ENCODE data around the gene CDKAL1.
"Not testable (repeated sequence)": the region's sequence is repeated elsewhere in the genome, so short reads cannot be mapped to it uniquely, and the experiment has no call there.

Gene CDKAL1

GRCh38 chr6:20892365-20892764 is 358.1 kb downstream of the CDKAL1 start:
- DNase-seq: no peak

- no peak for DNase-seq
These were observed 359.2 kb downstream of the CDKAL1 start for GRCh38 chr6:20893412-20893811.

- DNase-seq: peak; percentile 76
These were observed 366.3 kb downstream of the CDKAL1 start for GRCh38 chr6:20900389-20901160.

- DNase-seq: no peak
These were observed 371.1 kb downstream of the CDKAL1 start for GRCh38 chr6:20905377-20905776.

GRCh38 chr6:20906945-20907344 is 372.7 kb downstream of the CDKAL1 start:
- no peak for DNase-seq

- DNase-seq: no peak
These were observed 373.3 kb downstream of the CDKAL1 start for GRCh38 chr6:20907486-20908071.

GRCh38 chr6:20909621-20910020 is 375.4 kb downstream of the CDKAL1 start:
- DNase-seq: no peak

- no peak for DNase-seq
These were observed 377.5 kb downstream of the CDKAL1 start for GRCh38 chr6:20911712-20912111.

GRCh38 chr6:20915156-20915555 is 380.9 kb downstream of the CDKAL1 start:
- DNase-seq: no peak

- DNase-seq: no peak
These were observed 381.4 kb downstream of the CDKAL1 start for GRCh38 chr6:20915626-20916025.

GRCh38 chr6:20916086-20916485 is 381.8 kb downstream of the CDKAL1 start:
- no peak for DNase-seq

GRCh38 chr6:20918868-20919267 is 384.6 kb downstream of the CDKAL1 start:
- DNase-seq: no peak

- DNase-seq: no peak
These were observed 385.6 kb downstream of the CDKAL1 start for GRCh38 chr6:20919677-20920385.

GRCh38 chr6:20921578-20921977 is 387.3 kb downstream of the CDKAL1 start:
- DNase-seq: no peak

- DNase-seq: no peak
These were observed 388.5 kb downstream of the CDKAL1 start for GRCh38 chr6:20922743-20923142.

- not testable (repeated sequence) for DNase-seq
These were observed 389.8 kb downstream of the CDKAL1 start for GRCh38 chr6:20924094-20924493.

- no peak for DNase-seq
These were observed 390.8 kb downstream of the CDKAL1 start for GRCh38 chr6:20924911-20925543.

GRCh38 chr6:20927130-20927860 is 393.0 kb downstream of the CDKAL1 start:
- DNase-seq: no peak

- DNase-seq: no peak
These were observed 395.0 kb downstream of the CDKAL1 start for GRCh38 chr6:20929283-20929682.

GRCh38 chr6:20931093-20931492 is 396.8 kb downstream of the CDKAL1 start:
- DNase-seq: peak; percentile 22

GRCh38 chr6:20931772-20932171 is 397.5 kb downstream of the CDKAL1 start:
- no peak for DNase-seq

GRCh38 chr6:20932284-20932683 is 398.0 kb downstream of the CDKAL1 start:
- DNase-seq: no peak

Measured in NCI-H510A treated with DMSO at 0.1 percent for 48 hours (cell line).